ENCODE measurements around the gene CMTM3. TPM values are rescaled to one million over a fixed set of nuclear protein-coding genes. Genes with fewer than 3 reads are reported as not detected.

Gene CMTM3
- polyA plus RNA-seq, 1 donor (not counting 4 experiments of a cell fraction or from before 2014, with no cell fraction given) = 15.7 TPM

- no peaks in the 10 kb centered on the region for H3K9me1 ChIP-seq (ENCODE audit: control insufficient read depth, extremely low read depth, insufficient read depth, low read length)
- no peaks in the 10 kb centered on the region for H4K20me1 ChIP-seq (ENCODE audit: control insufficient read depth, extremely low read depth, insufficient read depth, low read length)
- H3K9ac ChIP-seq (ENCODE audit: control insufficient read depth, extremely low read depth, insufficient read depth, low read length) = no peak overlapping the region
- H3K4me2 ChIP-seq (ENCODE audit: control insufficient read depth, extremely low read depth, insufficient read depth, low read depth, low read length) = no peak overlapping the region
- no peaks in the 10 kb centered on the region for H3K9me3 ChIP-seq (ENCODE audit: control insufficient read depth, low read depth, low read length)
- H3K4me1 ChIP-seq (ENCODE audit: control insufficient read depth, extremely low read depth, insufficient read depth, low read length) = peaks cover 2% of the 10 kb centered on the region
- H3K4me3 ChIP-seq (ENCODE audit: control insufficient read depth in 2 of 3, extremely low read depth in 1 of 3, insufficient read depth in 2 of 3, low read depth in 1 of 3, low read length in 3 of 3) = no peak overlapping the region
- H3K27me3 ChIP-seq (ENCODE audit: control insufficient read depth, extremely low read depth, insufficient read depth, low read length) = peaks cover 21% of the 10 kb centered on the region
- H2AFZ ChIP-seq (ENCODE audit: control insufficient read depth, low read length) = no peak overlapping the region
- dilution Hi-C loops (cut with MboI; ENCODE audit: extremely low pct_ligation_motif_present, low sequenced_read_pairs) = no loop called here
- DNase-seq (ENCODE audit: low read depth, low spot score) = no peak
- H3K79me2 ChIP-seq (ENCODE audit: control insufficient read depth, insufficient read depth, low read length) = no peaks in the 10 kb centered on the region
- no peak for TF ChIP-seq CTCF (optimal IDR thresholded peaks at IDR 0.05 in 1 of 3, IDR thresholded peaks at IDR 0.05 in 1 of 3, conservative IDR thresholded peaks at IDR 0.05 in 1 of 3; ENCODE audit: extremely low read depth in 1 of 3, insufficient read depth in 2 of 3, low read length in 3 of 3)
- TF ChIP-seq EZH2 (IDR thresholded peaks at IDR 0.05; ENCODE audit: low read length) = no peak
- no peaks in the 10 kb centered on the region for H3K36me3 ChIP-seq (ENCODE audit: control insufficient read depth in 2 of 2, extremely low read depth in 1 of 2, insufficient read depth in 2 of 2, low read length in 2 of 2)
- H3K27ac ChIP-seq (ENCODE audit: control insufficient read depth, insufficient read depth, low read length) = no peak overlapping the region
- no peak for FAIRE-seq
Observed at GRCh38 chr16:66575060-66575459, 29.4 kb upstream of the CMTM3 start.

GRCh38 chr16:66576296-66576695 is 28.2 kb upstream of the CMTM3 start:
- H3K4me3 ChIP-seq (ENCODE audit: control insufficient read depth in 2 of 3, extremely low read depth in 1 of 3, insufficient read depth in 2 of 3, low read depth in 1 of 3, low read length in 3 of 3) = no peak overlapping the region
- no peak overlapping the region for H2AFZ ChIP-seq (ENCODE audit: control insufficient read depth, low read length)
- no peaks in the 10 kb centered on the region for H3K9me1 ChIP-seq (ENCODE audit: control insufficient read depth, extremely low read depth, insufficient read depth, low read length)
- no peaks in the 10 kb centered on the region for H3K9me3 ChIP-seq (ENCODE audit: control insufficient read depth, low read depth, low read length)
- H3K27me3 ChIP-seq (ENCODE audit: control insufficient read depth, extremely low read depth, insufficient read depth, low read length) = peaks cover 21% of the 10 kb centered on the region
- no peak overlapping the region for H3K9ac ChIP-seq (ENCODE audit: control insufficient read depth, extremely low read depth, insufficient read depth, low read length)
- no peaks in the 10 kb centered on the region for H3K36me3 ChIP-seq (ENCODE audit: control insufficient read depth in 2 of 2, extremely low read depth in 1 of 2, insufficient read depth in 2 of 2, low read length in 2 of 2)
- FAIRE-seq (no peak), DNase-seq (ENCODE audit: low read depth, low spot score) (no peak)
- H3K27ac ChIP-seq (ENCODE audit: control insufficient read depth, insufficient read depth, low read length) = no peak overlapping the region
- TF ChIP-seq EZH2 (IDR thresholded peaks at IDR 0.05; ENCODE audit: low read length) (no peak), CTCF (optimal IDR thresholded peaks at IDR 0.05 in 1 of 3, IDR thresholded peaks at IDR 0.05 in 1 of 3, conservative IDR thresholded peaks at IDR 0.05 in 1 of 3; ENCODE audit: extremely low read depth in 1 of 3, insufficient read depth in 2 of 3, low read length in 3 of 3) (no peak)
- dilution Hi-C loops (cut with MboI; ENCODE audit: extremely low pct_ligation_motif_present, low sequenced_read_pairs) = no loop called here
- H3K4me2 ChIP-seq (ENCODE audit: control insufficient read depth, extremely low read depth, insufficient read depth, low read depth, low read length) = no peak overlapping the region
- no peaks in the 10 kb centered on the region for H4K20me1 ChIP-seq (ENCODE audit: control insufficient read depth, extremely low read depth, insufficient read depth, low read length)
- peaks cover 11% of the 10 kb centered on the region for H3K4me1 ChIP-seq (ENCODE audit: control insufficient read depth, extremely low read depth, insufficient read depth, low read length)
- no peaks in the 10 kb centered on the region for H3K79me2 ChIP-seq (ENCODE audit: control insufficient read depth, insufficient read depth, low read length)
